Measurements from ENCODE around the gene DGUOK.
A peak's percentile ranks its signal among the peaks of the same experiment; 100 is the strongest.
"Not testable (repeated sequence)": the region's sequence is repeated elsewhere in the genome, so short reads cannot be mapped to it uniquely, and the experiment has no call there.

DGUOK gene

DNA sequence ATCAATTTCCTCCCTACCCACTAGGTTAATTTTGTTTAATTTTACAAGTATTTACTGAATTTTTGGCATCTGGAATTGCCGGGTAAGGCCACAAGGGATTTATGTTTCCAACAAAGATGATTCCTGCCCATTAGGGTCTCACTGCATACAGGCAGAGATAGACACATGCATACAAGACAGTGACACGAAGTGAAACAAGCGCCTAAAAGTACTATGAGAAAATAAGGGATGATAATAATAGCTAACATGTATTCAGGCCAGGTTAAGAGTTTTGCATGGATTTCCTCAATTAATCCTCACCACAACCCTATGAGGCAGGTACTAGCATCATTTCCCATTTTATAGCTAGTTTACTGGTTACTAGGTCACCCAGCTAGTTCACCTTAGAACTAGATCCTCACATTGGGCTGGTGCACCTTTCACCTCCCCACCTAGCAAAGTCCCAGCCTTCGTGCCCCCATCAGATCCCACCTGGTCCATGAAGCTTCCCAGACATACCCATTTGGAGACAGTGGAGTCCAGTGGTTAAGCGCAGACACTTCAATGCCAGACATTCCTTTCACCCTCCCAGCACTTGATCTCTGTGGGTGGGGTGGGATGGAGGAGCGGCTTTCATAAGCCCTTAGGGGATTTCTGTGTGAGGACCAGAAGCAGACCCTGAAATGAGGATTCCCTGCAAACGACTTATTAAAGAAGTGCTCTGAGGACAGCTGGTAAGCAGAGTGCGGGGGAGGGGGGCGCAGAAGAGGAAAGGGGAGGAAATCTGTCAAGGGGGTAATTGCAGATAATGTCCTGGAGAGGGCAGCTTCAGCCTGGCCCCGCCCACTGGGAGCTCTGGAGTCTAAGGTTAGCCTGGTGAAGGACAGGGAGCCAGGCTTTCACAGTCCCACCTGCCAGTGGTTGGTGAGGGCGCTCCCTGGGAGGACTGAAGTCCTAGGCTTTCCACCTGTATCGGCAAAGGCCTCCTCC lies 5.8 kb upstream of the DGUOK start:
- peak; percentile 29 for DNase-seq (ENCODE audit: low read depth)

- no peak for DNase-seq (ENCODE audit: low read depth)
Measured at GRCh38 chr2:73921581-73921980, 5.1 kb upstream of the DGUOK start.

DNA sequence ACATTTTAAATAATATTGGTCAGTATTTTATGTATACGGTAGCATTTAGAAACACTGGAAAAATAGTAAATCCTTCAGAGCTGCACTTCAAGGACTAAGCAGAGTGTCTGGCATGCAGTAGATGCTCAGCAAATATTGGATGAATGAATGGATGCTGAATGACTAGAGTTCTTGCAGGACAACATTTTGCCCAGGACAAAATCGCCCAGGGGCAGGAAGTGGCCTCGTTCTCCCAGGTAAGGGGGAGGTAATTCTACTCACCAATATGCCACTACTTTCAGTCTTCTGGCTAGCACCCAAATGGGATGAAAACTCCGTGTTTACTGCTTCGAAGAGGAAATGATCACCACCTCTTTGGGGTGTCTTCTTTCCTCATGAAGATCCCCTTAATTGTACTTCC lies 4.0 kb upstream of the DGUOK start:
- no peak for DNase-seq (ENCODE audit: low read depth)

DNA sequence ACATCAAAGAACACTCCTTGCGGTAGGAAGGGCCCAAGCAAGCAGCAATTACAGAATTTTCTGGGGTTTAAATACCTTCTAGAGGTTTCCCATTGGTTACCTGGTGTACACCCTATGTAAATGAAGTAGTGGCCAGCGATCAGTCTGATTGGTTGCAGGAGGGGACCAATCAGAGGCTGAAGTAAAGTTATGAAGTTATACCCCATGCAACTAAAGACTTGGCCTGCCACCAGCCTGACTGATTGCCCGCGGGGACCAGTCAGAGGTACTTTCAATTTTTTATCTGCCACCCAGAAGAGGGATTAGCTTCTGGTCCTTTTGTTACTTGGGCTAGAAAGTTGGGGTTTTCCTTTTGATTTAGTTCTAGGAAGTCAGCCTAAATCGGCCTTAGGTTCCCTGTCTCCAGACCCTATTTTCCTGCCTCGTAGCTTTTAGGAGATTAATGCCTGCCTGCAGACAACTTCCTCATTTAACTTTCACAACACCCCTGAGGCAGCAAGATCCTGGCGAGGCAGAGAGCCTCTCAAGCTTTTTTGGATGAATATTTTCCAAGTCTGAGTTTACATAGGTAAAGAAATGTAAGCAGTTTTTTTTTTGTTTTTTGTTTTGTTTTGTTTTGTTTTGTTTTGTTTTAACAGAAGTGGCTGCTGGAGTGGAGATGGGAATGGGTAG lies 1.5 kb upstream of the DGUOK start:
- DNase-seq (ENCODE audit: low read depth) = no peak

DNA sequence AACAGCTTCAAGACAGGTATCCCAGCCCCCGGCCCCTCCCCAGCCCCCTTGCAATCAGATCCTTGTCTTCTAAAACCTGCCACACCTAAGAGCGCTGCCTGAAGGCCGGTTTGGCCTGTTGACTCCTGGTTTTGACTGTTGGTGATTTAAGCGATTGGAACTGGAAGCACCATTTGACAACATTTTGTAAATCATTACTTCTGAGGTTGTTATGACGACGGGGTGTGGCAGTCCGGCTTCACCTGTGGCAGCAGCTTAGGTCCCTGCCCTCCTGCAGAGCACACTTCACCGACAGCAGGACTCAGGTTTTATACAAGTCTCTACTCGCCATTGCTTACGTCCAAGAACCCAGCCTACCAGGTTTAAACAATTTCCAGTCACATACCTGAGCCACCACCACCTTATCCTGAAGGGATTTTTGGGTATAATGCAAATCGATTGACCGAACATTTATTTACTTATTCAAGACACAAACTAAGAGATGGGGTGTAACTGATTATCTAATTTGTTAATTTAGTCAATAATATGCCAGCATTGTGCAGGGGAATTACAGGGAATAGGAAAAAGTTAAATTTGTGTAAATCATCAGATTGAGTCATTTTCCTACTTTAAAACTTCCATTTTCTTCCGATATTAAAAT lies 707 bp upstream of the DGUOK start:
- DNase-seq (ENCODE audit: low read depth) = no peak

GRCh38 chr2:73927344-73927743 lies 664 bp downstream of the DGUOK start:
- no peak for DNase-seq (ENCODE audit: low read depth)

DNA sequence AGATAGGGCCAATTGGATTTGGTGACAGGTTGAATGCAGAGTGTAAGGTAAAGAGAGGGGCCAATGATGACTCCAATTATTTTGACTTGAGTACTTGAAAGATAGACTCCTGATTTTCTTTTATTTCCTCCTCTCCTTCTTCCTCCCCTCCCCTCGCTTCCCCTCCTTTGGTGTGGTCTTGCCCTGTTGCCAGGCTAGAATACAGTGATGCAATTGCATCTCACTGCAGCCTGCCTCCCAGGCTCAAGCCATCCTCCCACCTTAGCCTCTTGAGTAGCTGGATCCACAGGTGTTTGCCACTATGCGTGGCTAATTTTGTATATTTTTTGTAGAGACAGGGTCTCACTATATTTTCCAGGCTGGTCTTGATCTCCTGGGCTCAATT lies 2.3 kb downstream of the DGUOK start:
- DNase-seq (ENCODE audit: low read depth) = no peak

DNA sequence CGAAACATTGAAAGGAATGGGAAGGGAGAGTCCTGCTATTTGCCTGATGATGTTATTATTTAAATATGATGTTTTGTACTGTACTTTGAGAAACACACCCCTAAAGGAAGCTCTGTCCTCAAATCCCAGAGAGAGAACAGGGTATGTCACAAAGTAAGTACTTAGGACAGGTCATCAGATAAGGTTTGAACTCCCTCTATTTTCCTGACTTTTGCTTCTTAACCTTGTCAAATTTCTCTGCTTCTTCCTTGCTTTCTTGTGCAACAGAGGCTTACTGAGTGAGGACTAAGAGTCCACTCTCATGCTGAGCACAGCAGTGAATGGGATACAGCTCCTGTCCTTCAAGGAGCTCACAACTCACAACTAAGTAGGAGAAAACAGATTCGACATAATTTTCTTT lies 3.7 kb downstream of the DGUOK start:
- DNase-seq (ENCODE audit: low read depth) = peak; percentile 80

DNA sequence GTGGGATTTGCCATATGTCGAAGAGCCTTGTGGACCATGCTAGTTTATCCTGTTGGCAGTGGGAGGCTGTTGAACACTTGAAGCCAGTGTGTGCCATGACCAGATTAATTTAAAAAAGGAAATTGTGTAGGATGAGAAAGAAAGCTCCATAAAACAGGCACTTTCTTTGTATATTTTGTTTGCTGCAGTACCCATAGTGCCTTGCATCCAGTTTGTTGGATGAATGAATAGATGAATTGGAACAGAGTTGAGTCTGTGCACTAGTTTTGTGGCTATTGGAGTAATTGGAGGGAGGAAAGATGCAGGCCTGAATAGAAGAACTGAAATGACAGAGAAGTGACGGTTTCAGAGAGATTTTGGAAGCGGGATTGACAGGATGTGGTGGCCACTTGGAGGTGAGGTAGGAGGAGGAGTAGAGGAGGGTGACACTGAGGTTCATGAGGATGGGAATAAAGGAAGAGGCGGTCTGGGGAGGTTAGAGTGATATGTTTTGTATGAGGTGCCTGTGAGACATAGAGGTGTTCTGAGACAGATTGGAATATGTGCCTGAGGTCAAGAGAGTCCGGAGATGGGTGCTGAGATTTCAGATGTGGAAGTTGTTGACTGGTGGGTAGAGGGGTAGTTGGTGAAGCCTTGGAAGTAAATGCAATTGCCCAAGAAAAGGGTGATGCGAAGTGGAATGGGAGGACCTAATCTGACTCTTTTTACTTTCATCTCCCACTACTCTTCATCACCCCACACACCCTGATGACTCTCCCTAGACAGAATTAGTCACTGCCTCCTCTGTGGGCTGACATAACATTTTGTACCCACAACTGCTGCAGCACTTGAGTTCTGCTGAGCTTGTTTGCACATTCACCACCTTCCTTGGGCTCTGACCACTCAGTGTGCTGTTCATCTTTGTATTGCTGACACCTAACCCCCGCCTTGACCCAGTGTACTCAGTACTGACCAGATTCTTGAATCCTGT lies 5.1 kb downstream of the DGUOK start:
- peak; percentile 79 for DNase-seq (ENCODE audit: low read depth)

GRCh38 chr2:73933194-73933593 lies 6.5 kb downstream of the DGUOK start:
- no peak for DNase-seq (ENCODE audit: low read depth)

- peak; percentile 42 for DNase-seq (ENCODE audit: low read depth)
Measured at GRCh38 chr2:73935641-73936040, 9.0 kb downstream of the DGUOK start.

DNA sequence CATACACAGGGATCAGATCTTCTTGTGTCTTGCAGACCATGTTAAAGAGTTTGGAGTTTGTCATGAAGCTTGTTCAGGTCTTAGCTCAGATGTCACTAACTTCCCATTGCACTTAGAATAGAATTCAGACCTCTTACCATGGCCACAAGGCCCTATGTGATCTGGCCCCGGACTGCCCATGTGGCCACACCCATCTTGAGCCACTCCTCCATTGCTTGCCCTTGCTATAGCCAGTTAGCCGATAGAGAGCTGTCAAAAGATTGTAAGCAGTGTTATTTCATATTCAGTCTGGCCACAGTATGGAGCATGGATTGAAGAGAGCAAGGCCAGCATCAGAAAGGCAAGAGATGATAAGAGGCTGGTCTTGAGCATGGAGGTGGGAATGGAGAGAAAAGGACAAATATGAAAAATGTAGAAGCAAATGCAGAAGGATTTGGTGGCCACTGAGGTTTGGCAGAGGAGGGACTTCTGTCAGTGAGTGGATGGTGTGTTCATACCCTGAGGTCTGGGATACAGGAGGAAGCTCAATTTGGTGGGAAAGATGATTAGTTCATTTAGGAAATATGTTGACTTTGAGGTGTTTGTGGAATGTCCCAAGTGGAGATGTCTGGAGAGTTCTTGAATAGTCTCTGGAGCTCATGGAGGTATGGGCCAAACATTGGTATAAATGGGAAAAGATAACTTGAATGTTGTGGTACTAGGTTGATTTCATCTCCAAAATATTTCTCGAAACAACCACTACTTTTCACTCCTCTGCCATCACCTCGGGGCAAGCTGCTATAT lies 10.6 kb downstream of the DGUOK start:
- DNase-seq (ENCODE audit: low read depth) = no peak

GRCh38 chr2:73937899-73938298 lies 11.2 kb downstream of the DGUOK start:
- no peak for DNase-seq (ENCODE audit: low read depth)

DNA sequence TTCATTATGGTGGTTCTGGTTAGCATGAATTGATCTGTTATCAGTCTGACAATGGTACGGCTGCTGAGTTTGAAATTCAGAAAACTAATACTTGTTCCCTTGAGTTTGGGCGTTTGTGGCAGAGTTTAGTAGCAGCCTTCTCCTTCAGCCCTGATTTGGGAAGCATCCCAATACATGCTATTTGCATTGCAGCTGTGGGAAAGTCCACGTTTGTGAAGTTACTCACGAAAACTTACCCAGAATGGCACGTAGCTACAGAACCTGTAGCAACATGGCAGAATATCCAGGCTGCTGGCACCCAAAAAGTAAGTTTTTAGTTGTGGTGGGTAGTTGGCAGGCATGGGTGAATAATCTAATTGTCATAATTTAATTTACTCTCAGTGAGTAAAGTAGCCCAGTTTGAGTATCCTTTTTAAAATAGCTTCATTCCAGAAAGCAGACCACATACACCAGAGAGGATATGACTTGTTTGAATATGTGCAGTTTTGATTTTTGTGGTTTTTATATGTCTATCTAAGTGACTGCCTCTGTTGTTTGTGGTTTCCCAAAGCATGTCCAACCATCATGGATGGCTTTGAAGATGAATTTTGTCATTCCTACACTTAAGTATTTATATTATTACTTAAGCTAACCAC lies 12.2 kb downstream of the DGUOK start:
- DNase-seq (ENCODE audit: low read depth) = peak; percentile 71

DNA sequence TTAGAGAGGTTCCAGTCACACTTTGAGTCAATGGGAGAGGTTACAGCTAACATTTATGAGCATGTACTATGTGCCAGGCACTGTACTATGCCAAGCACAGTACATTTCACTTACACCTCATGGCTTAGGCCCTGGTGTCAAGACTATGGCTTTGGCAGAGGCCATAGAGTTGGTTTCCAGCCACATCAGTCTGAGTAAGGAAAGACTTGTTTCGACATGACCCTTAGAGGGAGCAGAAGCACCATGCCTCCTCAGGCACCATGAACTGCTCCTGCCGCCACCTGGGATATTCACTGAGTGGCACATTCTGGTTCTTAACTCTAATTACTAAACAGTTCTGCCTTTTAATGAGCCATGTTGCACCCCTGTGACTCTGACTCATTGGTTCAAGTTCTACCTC lies 12.7 kb downstream of the DGUOK start:
- DNase-seq (ENCODE audit: low read depth) = peak; percentile 54

DNA sequence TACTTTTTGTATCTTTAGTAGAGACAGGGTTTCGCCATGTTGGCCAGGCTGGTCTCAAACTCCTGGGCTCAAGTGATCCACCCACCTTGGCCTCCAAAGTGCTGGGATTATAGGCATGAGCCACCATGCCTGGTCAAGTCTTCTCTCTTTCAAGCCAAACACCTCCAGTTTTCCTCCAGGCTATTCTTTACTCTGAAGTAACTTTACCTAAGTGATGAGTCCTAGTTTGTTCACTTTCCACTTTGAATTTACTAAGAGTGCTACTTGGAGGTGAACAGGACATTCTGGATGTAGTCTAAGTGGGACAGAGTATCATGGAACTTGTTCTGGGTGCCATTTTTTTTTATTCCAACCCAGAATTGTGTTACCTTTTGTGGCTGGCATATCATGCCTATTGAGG lies 13.4 kb downstream of the DGUOK start:
- not testable (repeated sequence) for DNase-seq (ENCODE audit: low read depth)

GRCh38 chr2:73942664-73943063 lies 16.0 kb downstream of the DGUOK start:
- no peak for DNase-seq (ENCODE audit: low read depth)

GRCh38 chr2:73944714-73945113 lies 18.0 kb downstream of the DGUOK start:
- DNase-seq (ENCODE audit: low read depth) = no peak

DNA sequence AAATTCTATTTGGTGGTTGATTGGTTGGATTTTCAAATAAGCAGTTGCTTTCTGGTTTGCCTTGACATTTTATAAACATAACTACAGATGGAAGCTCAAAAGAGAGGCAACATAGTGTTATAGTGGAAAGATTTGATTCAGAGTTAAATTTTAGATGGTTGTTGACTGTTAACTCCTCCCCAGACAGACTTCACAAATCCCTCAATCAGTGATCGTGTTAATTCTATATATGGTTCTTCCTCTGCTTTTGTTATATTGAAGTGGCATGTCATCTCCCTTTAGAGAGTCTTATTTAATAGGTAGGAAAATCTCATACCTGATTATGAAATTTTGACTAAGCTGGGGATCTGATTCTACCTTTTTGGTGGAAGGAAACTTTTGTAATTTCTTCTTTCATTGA lies 19.5 kb downstream of the DGUOK start:
- DNase-seq (ENCODE audit: low read depth) = no peak

- no peak for DNase-seq (ENCODE audit: low read depth)
Measured at GRCh38 chr2:73946666-73947065, 20.0 kb downstream of the DGUOK start.

All from amniotic epithelial cell (primary cell).